Measurements from ENCODE around the gene ITCH. TPM values are rescaled to one million over a fixed set of nuclear protein-coding genes. Genes with fewer than 3 reads are reported as not detected.

The ITCH gene
- total RNA-seq, 2 experiments from 2014 or later = 44.2 to 47.0 TPM

DNA sequence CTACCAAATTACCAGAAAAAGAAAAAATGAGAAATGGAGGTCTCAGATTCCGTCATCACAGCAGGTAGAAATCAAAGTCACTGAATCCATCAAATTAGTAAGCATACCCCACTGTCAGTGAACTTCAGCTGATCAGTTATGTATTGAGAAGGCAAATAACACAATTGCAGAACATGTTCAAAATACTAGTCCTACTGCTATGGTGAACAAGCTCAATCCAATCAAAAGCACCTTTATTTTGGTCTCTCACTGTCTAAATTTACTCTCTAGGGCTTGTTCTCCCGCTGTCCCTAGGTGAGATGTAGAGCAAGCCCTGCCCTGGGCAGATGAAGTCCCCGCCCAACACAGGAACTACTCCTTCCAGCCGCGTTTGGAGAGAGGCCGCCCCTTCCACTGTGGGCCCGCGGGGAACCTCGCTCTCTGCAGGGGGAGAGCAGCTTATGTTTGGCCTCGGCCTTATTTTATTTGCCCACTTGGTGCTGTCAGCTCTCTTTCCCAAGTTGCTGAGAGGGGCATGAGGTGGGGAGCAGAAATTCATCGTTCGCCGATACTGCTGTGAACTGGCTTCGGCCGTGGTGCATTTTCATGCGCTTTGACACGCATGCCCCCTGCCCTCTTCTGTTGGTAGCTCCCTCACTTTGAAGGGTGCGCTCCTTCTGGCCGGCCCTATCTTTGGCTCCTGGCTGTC lies 181.2 kb downstream of the ITCH start:
- H3K4me3 ChIP-seq (ENCODE audit: low read length) = peak overlapping the region; percentile 21
- CTCF ChIA-PET = interaction anchor here (1.3 kb wide), 1 partner anchor 166 kb away, joined by 3 read pairs; no protein-coding TSS in a partner anchor
- peaks cover 23% of the 10 kb centered on the region for H3K36me3 ChIP-seq (ENCODE audit: insufficient read depth, low read length)
- Mint-ChIP-seq H3K27ac (peak overlapping the region; percentile 15), H3K9me3 (no peaks in the 10 kb centered on the region), H3K4me1 (ENCODE audit: low read depth) (peaks cover 35% of the 10 kb centered on the region), H3K4me3 (peak overlapping the region; percentile 69), H3K27me3 (no peaks in the 10 kb centered on the region), H3K36me3 (ENCODE audit: low read depth) (peaks cover 25% of the 10 kb centered on the region)
- TF ChIP-seq, protein P1, sequence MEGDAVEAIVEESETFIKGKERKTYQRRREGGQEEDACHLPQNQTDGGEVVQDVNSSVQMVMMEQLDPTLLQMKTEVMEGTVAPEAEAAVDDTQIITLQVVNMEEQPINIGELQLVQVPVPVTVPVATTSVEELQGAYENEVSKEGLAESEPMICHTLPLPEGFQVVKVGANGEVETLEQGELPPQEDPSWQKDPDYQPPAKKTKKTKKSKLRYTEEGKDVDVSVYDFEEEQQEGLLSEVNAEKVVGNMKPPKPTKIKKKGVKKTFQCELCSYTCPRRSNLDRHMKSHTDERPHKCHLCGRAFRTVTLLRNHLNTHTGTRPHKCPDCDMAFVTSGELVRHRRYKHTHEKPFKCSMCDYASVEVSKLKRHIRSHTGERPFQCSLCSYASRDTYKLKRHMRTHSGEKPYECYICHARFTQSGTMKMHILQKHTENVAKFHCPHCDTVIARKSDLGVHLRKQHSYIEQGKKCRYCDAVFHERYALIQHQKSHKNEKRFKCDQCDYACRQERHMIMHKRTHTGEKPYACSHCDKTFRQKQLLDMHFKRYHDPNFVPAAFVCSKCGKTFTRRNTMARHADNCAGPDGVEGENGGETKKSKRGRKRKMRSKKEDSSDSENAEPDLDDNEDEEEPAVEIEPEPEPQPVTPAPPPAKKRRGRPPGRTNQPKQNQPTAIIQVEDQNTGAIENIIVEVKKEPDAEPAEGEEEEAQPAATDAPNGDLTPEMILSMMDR (IDR thresholded peaks at IDR 0.05) = no peak
- DNase-seq (peak in 5 of 14 experiments; percentile 8 to 47 (median 29)), ATAC-seq (ENCODE audit: poor library complexity) (peak; percentile 73)
- peaks cover 42% of the 10 kb centered on the region for H3K4me1 ChIP-seq (ENCODE audit: insufficient read depth, low read length)
- H3K27ac ChIP-seq (ENCODE audit: low read depth in 1 of 2, low read length in 2 of 2) = no peak overlapping the region
- no peaks in the 10 kb centered on the region for H3K9me3 ChIP-seq (ENCODE audit: control insufficient read depth in 1 of 2, insufficient read depth in 1 of 2, low read length in 2 of 2)
- H3K27me3 ChIP-seq (ENCODE audit: control insufficient read depth in 1 of 2, insufficient read depth in 2 of 2, low read length in 2 of 2) = no peaks in the 10 kb centered on the region
- intact Hi-C loops (cut with DNase I, micrococcal nuclease) = no loop called here
- POLR2A ChIA-PET = interaction anchor here (0.8 to 1.9 kb wide), 4 partner anchors 13 to 163 kb away, joined by 3 to 9 read pairs (median 3); partner anchors contain the start of genes DYNLRB1 and MAP1LC3A

DNA sequence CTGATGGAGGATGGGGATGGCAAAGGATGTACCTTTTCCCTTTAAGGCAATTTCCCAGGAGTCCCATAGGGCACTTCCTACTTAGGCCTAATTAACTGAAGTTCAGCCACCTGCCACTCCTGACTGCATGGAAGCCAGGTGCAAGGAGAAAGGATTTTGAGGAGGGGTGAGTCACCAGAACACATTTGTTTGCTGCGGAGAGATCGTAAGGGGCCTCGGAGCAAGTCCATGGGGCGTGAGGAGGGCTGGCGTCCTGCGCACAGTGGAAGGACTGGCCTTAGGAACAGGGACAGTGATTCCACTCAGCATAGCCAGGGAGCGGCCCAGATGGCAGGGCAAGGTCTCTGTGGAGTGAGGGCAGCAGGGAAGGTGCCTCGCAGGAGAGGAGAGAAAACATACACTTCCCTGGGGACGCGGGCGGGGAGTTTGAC lies 183.7 kb downstream of the ITCH start:
- no peak for ATAC-seq (ENCODE audit: poor library complexity)
- H3K36me3 Mint-ChIP-seq (ENCODE audit: low read depth) = peaks cover 3% of the 10 kb centered on the region
- no peak overlapping the region for H3K4me3 Mint-ChIP-seq
- H3K27ac Mint-ChIP-seq = no peak overlapping the region
- DNase-seq = no peak
- no peaks in the 10 kb centered on the region for H3K9me3 ChIP-seq (ENCODE audit: control insufficient read depth in 1 of 2, insufficient read depth in 1 of 2, low read length in 2 of 2)
- H3K4me1 Mint-ChIP-seq (ENCODE audit: low read depth) = peaks cover 18% of the 10 kb centered on the region
- no peak overlapping the region for H3K4me3 ChIP-seq (ENCODE audit: low read length)
- intact Hi-C loops (cut with DNase I, micrococcal nuclease) = no loop called here
- H3K27me3 ChIP-seq (ENCODE audit: control insufficient read depth in 1 of 2, insufficient read depth in 2 of 2, low read length in 2 of 2) = no peaks in the 10 kb centered on the region
- TF ChIP-seq, protein P1 (IDR thresholded peaks at IDR 0.05) = no peak
- H3K27ac ChIP-seq (ENCODE audit: low read depth in 1 of 2, low read length in 2 of 2) = no peak overlapping the region
- H3K4me1 ChIP-seq (ENCODE audit: insufficient read depth, low read length) = peaks cover 25% of the 10 kb centered on the region
- no peaks in the 10 kb centered on the region for H3K9me3 Mint-ChIP-seq
- peaks cover 2% of the 10 kb centered on the region for H3K36me3 ChIP-seq (ENCODE audit: insufficient read depth, low read length)
- ChIA-PET POLR2A (no interaction called here), CTCF (no interaction called here)
- H3K27me3 Mint-ChIP-seq = no peaks in the 10 kb centered on the region

DNA sequence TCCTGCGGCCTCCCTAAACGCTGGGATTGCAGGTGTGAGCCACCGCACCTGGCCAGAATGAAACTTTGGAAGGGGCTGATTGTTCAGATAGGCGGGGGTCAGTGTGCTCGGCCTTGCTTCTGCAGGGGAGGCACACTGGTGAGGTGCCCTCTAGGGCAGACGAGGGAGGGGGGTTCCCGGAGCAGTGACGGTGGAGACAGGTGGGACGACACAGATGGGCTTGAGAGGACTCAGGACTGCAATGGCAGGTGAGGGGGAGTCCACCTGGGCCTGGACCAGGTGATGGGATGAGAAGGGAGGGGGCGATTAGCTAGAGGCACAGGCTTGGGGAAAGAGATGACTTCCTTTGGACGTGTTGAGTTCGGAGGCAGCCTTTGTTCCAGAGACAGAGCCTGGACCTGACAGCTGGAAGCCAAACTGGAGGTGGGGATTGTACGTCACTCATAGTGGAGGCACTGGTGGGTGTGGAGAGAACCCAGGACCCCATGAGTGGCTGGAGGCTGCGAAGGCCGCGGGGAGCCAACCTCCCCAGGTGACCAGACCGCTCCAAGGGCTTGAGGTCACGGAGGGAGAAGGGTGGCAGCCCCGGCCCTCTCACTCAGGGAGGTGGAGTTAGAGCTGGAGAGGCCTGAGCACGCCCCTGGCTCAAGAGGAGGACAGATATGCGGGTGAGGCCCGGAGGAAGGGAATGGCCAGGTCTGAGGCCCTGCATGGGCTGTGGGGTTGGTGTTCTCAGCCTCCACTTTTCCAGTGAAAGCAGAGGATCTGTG lies 185.0 kb downstream of the ITCH start:
- POLR2A ChIA-PET = no interaction called here
- Histone ChIP-seq H3K36me3 (ENCODE audit: insufficient read depth, low read length) (no peaks in the 10 kb centered on the region), H3K27ac (ENCODE audit: low read depth in 1 of 2, low read length in 2 of 2) (no peak overlapping the region), H3K4me3 (ENCODE audit: low read length) (no peak overlapping the region), H3K9me3 (ENCODE audit: control insufficient read depth in 1 of 2, insufficient read depth in 1 of 2, low read length in 2 of 2) (no peaks in the 10 kb centered on the region), H3K4me1 (ENCODE audit: insufficient read depth, low read length) (peaks cover 14% of the 10 kb centered on the region), H3K27me3 (ENCODE audit: control insufficient read depth in 1 of 2, insufficient read depth in 2 of 2, low read length in 2 of 2) (no peaks in the 10 kb centered on the region)
- Mint-ChIP-seq H3K4me1 (ENCODE audit: low read depth) (peaks cover 17% of the 10 kb centered on the region), H3K36me3 (ENCODE audit: low read depth) (no peaks in the 10 kb centered on the region), H3K27me3 (no peaks in the 10 kb centered on the region), H3K27ac (no peak overlapping the region), H3K9me3 (no peaks in the 10 kb centered on the region), H3K4me3 (no peak overlapping the region)
- intact Hi-C loops (cut with DNase I, micrococcal nuclease) = no loop called here
- ATAC-seq (ENCODE audit: poor library complexity) (no peak), DNase-seq (no peak)
- CTCF ChIA-PET = no interaction called here
- TF ChIP-seq, protein P1 (IDR thresholded peaks at IDR 0.05) = no peak
